Retinal pigment epithelial cell (primary cell): ENCODE data around the gene MAP3K13.
"Not testable (repeated sequence)": the region's sequence is repeated elsewhere in the genome, so short reads cannot be mapped to it uniquely, and the experiment has no call there.

Experiments used
- DNase-seq: peaks from one replicate; pipeline ENCODE4 v3.0.0-alpha.2; 2010; ENCODE audit warnings: low read depth
- H3K4me3 ChIP-seq: 2 replicates; pipeline ENCODE4 v1.5.1; 2011; ENCODE audit warnings: mild to moderate bottlenecking, low read length, control low read depth, moderate library complexity
- TF ChIP-seq, protein P1 (sequence below): conservative IDR thresholded peaks from 2 replicates; pipeline ENCODE4 v1.5.1; 2011; ENCODE audit warnings: low read depth, low read length, control low read depth, inconsistent platforms

The MAP3K13 gene

DNA sequence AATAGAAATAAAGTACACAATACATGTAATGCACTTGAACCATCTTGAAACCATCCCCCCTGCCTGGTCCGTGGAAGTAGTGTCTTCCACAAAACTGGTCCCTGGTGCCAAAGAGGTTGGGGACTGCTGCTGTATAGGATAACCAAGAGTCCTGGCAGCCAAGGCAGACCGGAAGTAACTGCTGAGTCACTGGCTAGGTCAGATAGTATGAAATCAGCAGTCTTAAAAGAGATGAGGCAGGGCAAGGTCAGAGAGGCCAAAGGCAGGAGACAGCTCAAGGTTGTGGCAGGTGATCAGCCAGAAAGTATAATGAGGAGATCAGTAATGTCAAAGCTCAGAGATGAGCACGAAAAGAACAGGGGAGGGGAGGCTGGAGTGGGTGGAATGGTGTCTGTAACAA is 60.2 kb downstream of the MAP3K13 start:
- TF ChIP-seq, protein P1, sequence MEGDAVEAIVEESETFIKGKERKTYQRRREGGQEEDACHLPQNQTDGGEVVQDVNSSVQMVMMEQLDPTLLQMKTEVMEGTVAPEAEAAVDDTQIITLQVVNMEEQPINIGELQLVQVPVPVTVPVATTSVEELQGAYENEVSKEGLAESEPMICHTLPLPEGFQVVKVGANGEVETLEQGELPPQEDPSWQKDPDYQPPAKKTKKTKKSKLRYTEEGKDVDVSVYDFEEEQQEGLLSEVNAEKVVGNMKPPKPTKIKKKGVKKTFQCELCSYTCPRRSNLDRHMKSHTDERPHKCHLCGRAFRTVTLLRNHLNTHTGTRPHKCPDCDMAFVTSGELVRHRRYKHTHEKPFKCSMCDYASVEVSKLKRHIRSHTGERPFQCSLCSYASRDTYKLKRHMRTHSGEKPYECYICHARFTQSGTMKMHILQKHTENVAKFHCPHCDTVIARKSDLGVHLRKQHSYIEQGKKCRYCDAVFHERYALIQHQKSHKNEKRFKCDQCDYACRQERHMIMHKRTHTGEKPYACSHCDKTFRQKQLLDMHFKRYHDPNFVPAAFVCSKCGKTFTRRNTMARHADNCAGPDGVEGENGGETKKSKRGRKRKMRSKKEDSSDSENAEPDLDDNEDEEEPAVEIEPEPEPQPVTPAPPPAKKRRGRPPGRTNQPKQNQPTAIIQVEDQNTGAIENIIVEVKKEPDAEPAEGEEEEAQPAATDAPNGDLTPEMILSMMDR: no peak
- DNase-seq: no peak
- no peak overlapping the region for H3K4me3 ChIP-seq

DNA sequence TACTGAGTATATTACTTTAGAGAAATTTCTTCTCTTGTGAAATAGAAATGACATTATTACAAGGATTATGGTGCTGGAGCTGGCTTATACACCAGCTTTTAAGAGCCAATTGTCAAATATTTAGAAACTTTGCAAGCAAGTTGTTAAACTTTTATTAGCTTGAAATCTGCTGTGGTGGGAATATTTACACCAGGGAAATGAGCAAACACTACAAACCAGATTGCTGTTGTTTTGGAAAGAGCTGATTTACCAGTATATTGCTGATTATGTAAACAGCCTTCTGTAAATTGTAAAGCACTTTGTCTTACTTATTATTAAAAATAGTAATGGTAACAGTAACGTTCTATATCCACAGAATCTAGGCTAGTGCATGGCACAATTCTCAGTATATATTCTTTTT is 61.5 kb downstream of the MAP3K13 start:
- DNase-seq: no peak
- H3K4me3 ChIP-seq: no peak overlapping the region
- TF ChIP-seq, protein P1: no peak

DNA sequence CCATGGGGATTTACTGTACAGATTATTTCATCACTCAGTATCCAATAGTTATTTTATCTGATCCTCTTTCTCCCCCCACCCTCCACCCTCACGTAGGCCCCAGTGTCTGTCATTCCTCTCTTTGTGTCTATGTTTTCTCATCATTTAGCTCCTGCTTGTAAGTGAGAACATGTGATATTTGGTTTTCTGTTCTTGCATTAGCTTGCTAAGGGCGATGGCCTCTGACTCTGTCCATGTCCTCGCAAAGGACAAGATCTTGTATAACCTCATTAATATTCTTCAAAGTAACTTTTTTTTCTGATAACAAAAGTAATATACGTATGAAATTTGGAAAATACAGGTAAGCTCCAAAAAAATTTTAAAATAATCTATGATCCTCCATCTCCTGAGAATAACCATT is 67.4 kb downstream of the MAP3K13 start:
- DNase-seq: no peak
- TF ChIP-seq, protein P1: no peak
- no peak overlapping the region for H3K4me3 ChIP-seq

DNA sequence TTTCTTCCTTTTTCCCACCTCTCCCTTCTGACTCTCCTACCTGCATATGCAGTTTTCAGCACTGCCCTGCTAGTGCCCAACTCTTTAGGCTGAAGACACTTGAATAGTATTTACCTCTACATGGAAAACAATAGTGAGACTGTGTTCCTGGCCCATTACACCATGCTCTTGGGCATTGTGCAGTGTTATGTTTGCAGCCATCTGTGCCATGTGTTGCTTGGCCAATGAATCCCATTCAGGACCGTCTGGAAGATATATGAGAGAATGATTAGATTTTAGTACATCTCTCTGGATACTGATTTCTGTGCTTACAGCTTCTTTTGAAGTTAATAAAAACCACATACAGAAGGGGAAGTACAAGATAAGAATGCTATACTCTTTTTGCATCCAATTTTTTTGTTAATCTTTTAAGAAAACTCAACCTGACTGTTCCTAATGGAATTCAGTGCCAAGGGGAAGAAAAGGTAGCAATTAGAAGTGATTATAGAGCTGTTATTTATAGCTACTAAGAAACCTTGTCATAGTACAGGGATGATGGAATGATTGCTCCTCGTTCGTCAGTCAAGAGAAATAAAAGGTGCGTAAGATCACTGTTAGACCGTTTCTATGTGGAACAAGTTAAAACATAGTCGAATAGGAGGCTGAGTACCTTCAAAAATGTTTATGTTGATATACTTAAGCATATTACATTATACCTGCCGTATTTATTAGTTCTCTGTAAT is 77.0 kb downstream of the MAP3K13 start:
- H3K4me3 ChIP-seq: no peak overlapping the region
- TF ChIP-seq, protein P1: no peak
- no peak for DNase-seq

DNA sequence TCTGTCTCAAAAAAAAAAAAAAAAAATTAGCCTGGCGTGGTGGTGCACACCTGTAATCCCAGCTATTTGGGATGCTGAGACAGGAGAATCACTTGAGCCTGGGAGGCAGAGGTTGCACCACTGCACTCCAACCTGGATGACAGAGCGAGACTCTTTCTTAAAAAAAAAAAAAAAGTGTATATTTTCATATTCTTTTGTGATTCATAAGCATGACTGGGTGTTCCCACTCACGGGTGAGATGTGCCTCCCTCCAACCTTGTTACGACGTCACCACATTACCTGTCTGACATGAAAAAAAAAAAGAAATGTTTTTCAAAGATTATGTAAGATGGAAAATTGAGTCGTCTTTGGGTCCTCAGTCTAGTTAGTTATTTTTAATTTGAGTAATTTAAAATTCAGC is 79.1 kb downstream of the MAP3K13 start:
- TF ChIP-seq, protein P1: no peak
- H3K4me3 ChIP-seq: no peak overlapping the region
- DNase-seq: no peak

DNA sequence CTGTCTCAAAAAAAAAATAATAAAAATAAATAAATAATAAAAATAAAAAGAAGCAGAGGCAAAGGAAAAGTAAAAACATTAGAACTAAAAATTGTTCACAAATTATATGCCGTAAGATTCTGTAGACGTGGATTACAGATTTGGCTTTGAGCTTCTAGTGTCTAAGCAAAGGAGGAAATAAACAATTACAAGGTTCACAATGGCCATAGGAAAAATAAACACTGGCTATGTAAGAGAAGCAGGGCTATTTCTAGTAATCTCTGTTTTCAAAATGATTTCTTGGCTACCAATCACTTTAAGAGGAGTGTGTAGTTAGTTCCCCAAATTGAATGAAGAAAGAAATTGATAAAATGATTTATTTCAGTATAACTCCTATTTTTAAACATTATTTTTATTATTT is 81.4 kb downstream of the MAP3K13 start:
- TF ChIP-seq, protein P1: no peak

DNA sequence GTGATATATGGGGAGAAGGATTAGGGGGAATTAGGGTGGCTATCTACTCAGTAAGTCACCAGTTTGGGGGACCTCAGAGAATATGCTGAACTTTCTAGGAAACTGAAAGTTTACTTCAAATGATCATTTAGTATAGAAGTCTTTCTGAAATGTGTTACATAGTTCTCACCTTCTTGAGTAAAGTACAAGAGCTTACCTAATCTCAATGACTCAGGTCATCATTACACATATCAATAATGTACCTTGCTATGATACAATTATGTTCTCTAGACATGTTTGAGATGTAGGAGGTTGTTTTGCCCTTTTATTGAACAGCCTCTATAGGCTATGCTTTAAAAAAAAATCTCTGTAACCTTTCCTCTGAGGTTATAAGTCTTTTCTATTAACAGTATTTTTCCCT is 85.2 kb downstream of the MAP3K13 start:
- H3K4me3 ChIP-seq: no peak overlapping the region
- no peak for DNase-seq
- TF ChIP-seq, protein P1: no peak

More for the DNA sequence above, 81.4 kb downstream of the MAP3K13 start:
- H3K4me3 ChIP-seq: no peak overlapping the region
- no peak for DNase-seq

DNA sequence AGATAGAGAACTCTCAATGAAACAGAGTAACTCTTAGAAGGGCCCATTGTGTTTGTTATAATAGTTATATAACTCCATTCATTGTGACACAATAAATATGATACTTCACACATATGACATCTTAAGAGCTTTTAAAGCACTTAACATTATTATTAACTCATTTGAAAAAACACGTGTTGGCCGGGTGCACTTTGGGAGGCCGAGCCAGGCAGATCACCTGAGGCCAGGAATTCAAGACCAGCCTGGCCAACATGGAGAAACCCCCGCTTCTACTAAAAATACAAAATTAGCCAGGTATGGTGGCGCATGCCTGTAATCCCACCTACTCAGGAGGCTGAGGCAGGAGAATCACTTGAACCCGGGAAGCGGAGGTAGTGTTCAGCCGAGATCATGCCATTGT is 88.5 kb downstream of the MAP3K13 start:
- not testable (repeated sequence) for DNase-seq, H3K4me3 ChIP-seq
